Epithelial cell of esophagus (primary cell): ENCODE data around the gene LRRC74A.
"Not testable (repeated sequence)": the region's sequence is repeated elsewhere in the genome, so short reads cannot be mapped to it uniquely, and the experiment has no call there.

ENCODE experiments used
- DNase-seq: peaks from one replicate; pipeline ENCODE4 v3.0.0; 2010; ENCODE audit warnings: low read depth
- H3K4me3 ChIP-seq: 2 replicates; pipeline ENCODE4 v1.5.1; 2011; ENCODE audit warnings: mild to moderate bottlenecking, low read length, control low read depth
- CTCF ChIP-seq: IDR thresholded peaks from 2 replicates; pipeline ENCODE4 v1.5.1; 2011; ENCODE audit warnings: low read depth, mild to moderate bottlenecking, low read length, control low read depth, inconsistent platforms; ENCODE audit not compliant: insufficient read depth; ENCODE audit errors: missing control alignments

LRRC74A gene

GRCh38 chr14:76883447-76883846, 57.2 kb downstream of the LRRC74A start:
- no peak for DNase-seq
- H3K4me3 ChIP-seq: no peak overlapping the region
- TF ChIP-seq CTCF: no peak

GRCh38 chr14:76884394-76884793, 58.2 kb downstream of the LRRC74A start:
- H3K4me3 ChIP-seq: no peak overlapping the region
- TF ChIP-seq CTCF: no peak
- no peak for DNase-seq

- no peak for DNase-seq
- no peak for TF ChIP-seq CTCF
- no peak overlapping the region for H3K4me3 ChIP-seq
Measured at GRCh38 chr14:76884853-76885276, 58.7 kb downstream of the LRRC74A start.

GRCh38 chr14:76887191-76887590, 61.0 kb downstream of the LRRC74A start:
- no peak for DNase-seq
- no peak overlapping the region for H3K4me3 ChIP-seq
- no peak for TF ChIP-seq CTCF

- H3K4me3 ChIP-seq: no peak overlapping the region
- DNase-seq: no peak
- TF ChIP-seq CTCF: no peak
Measured at GRCh38 chr14:76891391-76891790, 65.2 kb downstream of the LRRC74A start.

GRCh38 chr14:76894308-76894707, 68.1 kb downstream of the LRRC74A start:
- no peak for DNase-seq
- TF ChIP-seq CTCF: no peak
- H3K4me3 ChIP-seq: no peak overlapping the region

GRCh38 chr14:76898006-76898405, 71.8 kb downstream of the LRRC74A start:
- not testable (repeated sequence) for DNase-seq, H3K4me3 ChIP-seq

- H3K4me3 ChIP-seq: no peak overlapping the region
- no peak for TF ChIP-seq CTCF
- DNase-seq: no peak
Measured at GRCh38 chr14:76900682-76901081, 74.5 kb downstream of the LRRC74A start.
